GM13977 (cell line): ENCODE measurements around the gene CNTNAP2.

Source experiments
- DNase-seq: peaks from one replicate; pipeline ENCODE4 v3.0.0; 2012; ENCODE audit warnings: low spot score
- CTCF ChIP-seq: IDR thresholded peaks from 2 replicates; pipeline ENCODE4 v1.5.1; 2012; ENCODE audit warnings: mild to moderate bottlenecking, control low read depth; ENCODE audit not compliant: insufficient read depth; ENCODE audit errors: extremely low read depth, missing control alignments
- in situ Hi-C: fragments of 300-500 bp; cut with MboI; formaldehyde crosslinking; loops from one replicate; pipeline ENCODE4 v1.12.0; 2022; ENCODE audit warnings: low sequenced_read_pairs, low pct_unique_long_range_greater_than_20kb, mixed read lengths, inconsistent platforms; ENCODE audit not compliant: unreplicated experiment

The CNTNAP2 gene

DNA sequence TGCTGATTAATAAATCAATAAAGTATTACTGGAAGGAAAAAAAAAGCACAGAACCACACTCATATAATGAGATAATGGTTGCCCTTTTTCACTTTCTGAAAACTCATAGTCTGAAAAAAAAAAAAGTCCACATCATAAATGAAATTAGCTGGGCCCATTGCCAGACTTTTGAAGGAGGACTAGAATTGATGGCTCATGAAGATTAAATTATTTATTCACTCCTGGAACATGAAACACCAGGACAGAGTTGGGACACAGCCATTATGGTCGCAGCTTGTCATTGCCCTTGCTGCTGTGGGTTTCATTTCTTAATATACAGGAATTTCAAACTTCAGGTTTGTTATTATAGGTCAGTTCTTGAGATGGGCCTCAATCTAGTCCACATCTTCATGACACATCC, 91.9 kb downstream of the CNTNAP2 start:
- DNase-seq: no peak
- in situ Hi-C loops: no loop called here
- no peak for TF ChIP-seq CTCF

DNA sequence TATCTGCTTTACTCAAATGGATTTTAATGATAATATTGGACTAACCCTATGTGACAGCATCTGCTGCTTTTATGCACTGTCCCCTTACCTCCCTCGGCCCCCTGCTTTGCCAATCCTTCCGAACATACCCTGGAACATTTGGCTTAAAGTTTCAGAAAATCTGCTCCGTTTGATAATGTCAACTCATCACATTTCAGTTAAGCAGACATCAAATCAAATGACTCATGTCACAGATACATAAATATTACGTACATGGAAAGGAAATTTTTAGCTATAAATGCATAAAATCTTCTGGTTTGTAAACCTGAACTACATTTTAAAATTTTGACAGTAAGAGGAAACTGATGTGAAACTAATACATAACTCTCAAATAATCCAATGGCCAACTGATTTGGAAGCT, 98.2 kb downstream of the CNTNAP2 start:
- no peak for DNase-seq
- in situ Hi-C loops: no loop called here
- TF ChIP-seq CTCF: no peak

DNA sequence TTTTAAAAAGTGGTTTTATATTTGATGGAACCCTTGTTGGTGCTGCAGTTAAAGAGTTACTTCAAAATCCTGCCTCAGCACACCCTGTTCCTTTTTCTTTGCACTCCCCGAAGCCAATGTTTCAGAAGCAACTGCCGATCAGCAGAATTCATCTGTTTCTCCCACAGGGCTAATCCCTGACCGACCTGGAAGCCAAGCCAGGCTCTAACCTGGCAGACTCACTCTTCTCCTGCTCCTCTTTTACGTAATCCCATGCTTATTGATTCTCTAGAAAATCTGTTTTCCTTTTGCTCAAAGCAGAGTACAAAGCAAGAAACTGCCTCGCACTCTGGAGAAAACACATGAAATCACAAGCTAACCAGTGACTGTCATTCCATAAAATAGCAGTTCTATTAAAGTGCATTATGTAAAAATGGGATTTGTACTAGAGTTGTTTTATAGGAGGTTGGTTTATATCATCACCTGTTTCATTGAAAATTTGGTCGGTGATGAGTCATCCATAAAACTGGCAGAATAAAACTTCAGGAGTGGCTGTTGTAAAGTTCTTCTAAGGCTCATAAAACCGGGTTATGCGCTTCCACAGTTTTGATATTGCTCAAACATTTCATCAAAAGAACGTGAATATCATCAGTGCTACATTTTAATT, 99.9 kb downstream of the CNTNAP2 start:
- TF ChIP-seq CTCF: no peak
- in situ Hi-C loops: no loop called here
- no peak for DNase-seq

- in situ Hi-C loops: no loop called here
Observed at GRCh38 chr7:146223851-146224250, 107.2 kb downstream of the CNTNAP2 start.

DNA sequence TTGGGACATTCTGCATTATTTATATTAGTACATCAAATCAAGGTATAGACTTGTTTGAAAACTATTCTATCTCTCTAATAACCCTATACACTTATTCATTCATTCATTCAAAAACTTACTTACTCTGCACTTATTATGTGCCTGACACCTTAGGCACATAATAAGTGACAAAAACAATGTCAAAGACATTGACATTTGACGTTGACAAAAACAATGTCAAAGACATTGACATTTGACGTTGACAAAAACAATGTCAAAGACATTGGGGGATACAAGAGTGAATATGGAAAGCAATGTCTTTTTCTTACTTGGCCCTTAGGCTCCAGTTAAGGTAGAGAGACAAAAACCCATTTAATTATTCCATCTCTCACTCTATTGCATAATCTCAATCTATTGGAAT, 116.0 kb downstream of the CNTNAP2 start:
- no peak for TF ChIP-seq CTCF
- no peak for DNase-seq
- in situ Hi-C loops: no loop called here

More at GRCh38 chr7:146223851-146224250, 107.2 kb downstream of the CNTNAP2 start:
- no peak for DNase-seq
- TF ChIP-seq CTCF: no peak

GRCh38 chr7:146235195-146235594, 118.6 kb downstream of the CNTNAP2 start:
- DNase-seq: no peak
- no peak for TF ChIP-seq CTCF
- in situ Hi-C loops: no loop called here
